ENCODE measurements around the gene GBA2. TPM values are rescaled to one million over a fixed set of nuclear protein-coding genes. Genes with fewer than 3 reads are reported as not detected.

Gene GBA2
- total RNA-seq, 1 experiment from 2014 or later: 48.6 TPM

GRCh38 chr9:35725362-35725761, 23.7 kb downstream of the GBA2 start:
- no peak for DNase-seq (ENCODE audit: low spot score)
- in situ Hi-C loops (cut with HindIII; ENCODE audit: low sequenced_read_pairs): no loop called here

- DNase-seq (ENCODE audit: low spot score): no peak
- in situ Hi-C loops (cut with HindIII; ENCODE audit: low sequenced_read_pairs): no loop called here
These were observed 25.1 kb downstream of the GBA2 start for GRCh38 chr9:35723908-35724307.

GRCh38 chr9:35723426-35723825, 25.6 kb downstream of the GBA2 start:
- no peak for DNase-seq (ENCODE audit: low spot score)
- in situ Hi-C loops (cut with HindIII; ENCODE audit: low sequenced_read_pairs): no loop called here

- in situ Hi-C loops (cut with HindIII; ENCODE audit: low sequenced_read_pairs): no loop called here
- no peak for DNase-seq (ENCODE audit: low spot score)
These were observed 29.5 kb downstream of the GBA2 start for GRCh38 chr9:35719546-35719945.

- in situ Hi-C loops (cut with HindIII; ENCODE audit: low sequenced_read_pairs): no loop called here
These were observed 30.1 kb downstream of the GBA2 start for GRCh38 chr9:35718721-35719511.

GRCh38 chr9:35717132-35717870, 31.7 kb downstream of the GBA2 start:
- no peak for DNase-seq (ENCODE audit: low spot score)
- in situ Hi-C loops (cut with HindIII; ENCODE audit: low sequenced_read_pairs): no loop called here

More at GRCh38 chr9:35718721-35719511, 30.1 kb downstream of the GBA2 start:
- no peak for DNase-seq (ENCODE audit: low spot score)

GRCh38 chr9:35716230-35716629, 32.8 kb downstream of the GBA2 start:
- in situ Hi-C loops (cut with HindIII; ENCODE audit: low sequenced_read_pairs): no loop called here
- peak; percentile 96 for DNase-seq (ENCODE audit: low spot score)

GRCh38 chr9:35714579-35715252, 34.3 kb downstream of the GBA2 start:
- no peak for DNase-seq (ENCODE audit: low spot score)
- in situ Hi-C loops (cut with HindIII; ENCODE audit: low sequenced_read_pairs): no loop called here

- peak; percentile 77 for DNase-seq (ENCODE audit: low spot score)
- in situ Hi-C loops (cut with HindIII; ENCODE audit: low sequenced_read_pairs): no loop called here
These were observed 34.9 kb downstream of the GBA2 start for GRCh38 chr9:35714123-35714522.

GRCh38 chr9:35713578-35713977, 35.5 kb downstream of the GBA2 start:
- DNase-seq (ENCODE audit: low spot score): no peak
- in situ Hi-C loops (cut with HindIII; ENCODE audit: low sequenced_read_pairs): no loop called here

GRCh38 chr9:35712762-35713400, 36.1 kb downstream of the GBA2 start:
- in situ Hi-C loops (cut with HindIII; ENCODE audit: low sequenced_read_pairs): no loop called here
- no peak for DNase-seq (ENCODE audit: low spot score)

GRCh38 chr9:35711501-35712428, 37.3 kb downstream of the GBA2 start:
- DNase-seq (ENCODE audit: low spot score): no peak
- in situ Hi-C loops (cut with HindIII; ENCODE audit: low sequenced_read_pairs): no loop called here

- no peak for DNase-seq (ENCODE audit: low spot score)
- in situ Hi-C loops (cut with HindIII; ENCODE audit: low sequenced_read_pairs): no loop called here
These were observed 38.1 kb downstream of the GBA2 start for GRCh38 chr9:35710818-35711500.

- in situ Hi-C loops (cut with HindIII; ENCODE audit: low sequenced_read_pairs): no loop called here
- DNase-seq (ENCODE audit: low spot score): no peak
These were observed 40.9 kb downstream of the GBA2 start for GRCh38 chr9:35708146-35708545.

- in situ Hi-C loops (cut with HindIII; ENCODE audit: low sequenced_read_pairs): no loop called here
- DNase-seq (ENCODE audit: low spot score): no peak
These were observed 42.1 kb downstream of the GBA2 start for GRCh38 chr9:35706951-35707350.

- peak; percentile 93 for DNase-seq (ENCODE audit: low spot score)
- in situ Hi-C loops (cut with HindIII; ENCODE audit: low sequenced_read_pairs): no loop called here
These were observed 43.1 kb downstream of the GBA2 start for GRCh38 chr9:35705836-35706430.

- in situ Hi-C loops (cut with HindIII; ENCODE audit: low sequenced_read_pairs): no loop called here
- no peak for DNase-seq (ENCODE audit: low spot score)
These were observed 43.7 kb downstream of the GBA2 start for GRCh38 chr9:35705372-35705771.
